Astrocyte (in vitro differentiated cells and primary cell): ENCODE data around the gene SNX5. TPM values are rescaled to one million over a fixed set of nuclear protein-coding genes. Genes with fewer than 3 reads are reported as not detected.

Experiments used
- DNase-seq: peaks from one replicate; pipeline ENCODE4 v3.0.0-alpha.2; 2010; ENCODE audit warnings: low read depth
- FAIRE-seq: peaks from 2 replicates; lab custom pipeline; 2011; peaks lifted over from hg19 to GRCh38; lab: Jason Lieb, UNC
- H2AFZ ChIP-seq: 2 replicates; pipeline ENCODE4 v1.6.0; 2012; ENCODE audit warnings: low read depth, low read length, inconsistent platforms
- H3K27ac ChIP-seq: 2 replicates; pipeline ENCODE4 v1.5.1; 2011; ENCODE audit warnings: low read depth, low read length, inconsistent platforms
- H3K27me3 ChIP-seq: 2 replicates; pipeline ENCODE4 v1.6.0; 2011; ENCODE audit warnings: low read length, inconsistent platforms; ENCODE audit not compliant: insufficient read depth
- H3K36me3 ChIP-seq: 2 replicates; pipeline ENCODE4 v1.5.1; 2011; ENCODE audit warnings: low read length, inconsistent platforms; ENCODE audit not compliant: insufficient read depth
- H3K4me1 ChIP-seq: 2 replicates; pipeline ENCODE4 v1.5.1; 2011; ENCODE audit warnings: low read length, inconsistent platforms; ENCODE audit not compliant: insufficient read depth
- H3K4me2 ChIP-seq: 2 replicates; pipeline ENCODE4 v1.6.0; 2012; ENCODE audit warnings: low read length, inconsistent platforms
- H3K4me3 ChIP-seq: 2 replicates; pipeline ENCODE4 v1.5.1; 2011; ENCODE audit warnings: low read depth, mild to moderate bottlenecking, low read length, inconsistent platforms; ENCODE audit not compliant: insufficient read depth
- H3K79me2 ChIP-seq: 2 replicates; pipeline ENCODE4 v1.6.0; 2012; ENCODE audit warnings: mild to moderate bottlenecking, low read length, inconsistent platforms; ENCODE audit not compliant: insufficient read depth
- H3K9ac ChIP-seq: 2 replicates; pipeline ENCODE4 v1.6.0; 2012; ENCODE audit warnings: mild to moderate bottlenecking, low read length, inconsistent platforms
- H3K9me3 ChIP-seq: 2 replicates; pipeline ENCODE4 v1.5.1; 2012; ENCODE audit warnings: low read depth, mild to moderate bottlenecking, low read length, inconsistent platforms; ENCODE audit not compliant: insufficient read depth
- H4K20me1 ChIP-seq: 2 replicates; pipeline ENCODE4 v1.6.0; 2012; ENCODE audit warnings: low read length, inconsistent platforms; ENCODE audit not compliant: insufficient read depth
- H3K27ac Mint-ChIP-seq: one replicate; pipeline ENCODE4 v1.8.0; 2021; ENCODE audit warnings: mild to moderate bottlenecking, mixed read lengths; ENCODE audit not compliant: unreplicated experiment
- H3K27me3 Mint-ChIP-seq: one replicate; pipeline ENCODE4 v1.8.0; 2021; ENCODE audit warnings: low read depth, mixed read lengths; ENCODE audit not compliant: unreplicated experiment
- H3K36me3 Mint-ChIP-seq: one replicate; pipeline ENCODE4 v1.8.0; 2021; ENCODE audit warnings: low read depth, mixed read lengths; ENCODE audit not compliant: unreplicated experiment
- H3K4me1 Mint-ChIP-seq: one replicate; pipeline ENCODE4 v1.8.0; 2021; ENCODE audit warnings: low read depth, mixed read lengths; ENCODE audit not compliant: unreplicated experiment
- H3K4me3 Mint-ChIP-seq: one replicate; pipeline ENCODE4 v1.8.0; 2021; ENCODE audit warnings: mild to moderate bottlenecking, moderate library complexity, mixed read lengths; ENCODE audit not compliant: unreplicated experiment
- H3K9me3 Mint-ChIP-seq: one replicate; pipeline ENCODE4 v1.8.0; 2021; ENCODE audit warnings: mild to moderate bottlenecking, mixed read lengths; ENCODE audit not compliant: unreplicated experiment
- EZH2 ChIP-seq: IDR thresholded peaks from 2 replicates; pipeline ENCODE4 v1.6.1; 2012; ENCODE audit warnings: mild to moderate bottlenecking, low read length, inconsistent platforms; ENCODE audit not compliant: insufficient read depth
- total RNA-seq: library from RNA; stranded (reverse); gene quantifications from 2 replicates; pipeline ENCODE4 v1.2.1, GENCODE V29; 2021
- TF ChIP-seq, protein P1 (sequence below): IDR thresholded peaks from 2 replicates; pipeline ENCODE4 v1.5.1; 2011; ENCODE audit warnings: low read depth, mild to moderate bottlenecking, inconsistent platforms, low read length, moderate library complexity; ENCODE audit not compliant: insufficient read depth

Gene SNX5
- total RNA-seq, 1 donor from 2014 or later = 95.1 TPM

DNA sequence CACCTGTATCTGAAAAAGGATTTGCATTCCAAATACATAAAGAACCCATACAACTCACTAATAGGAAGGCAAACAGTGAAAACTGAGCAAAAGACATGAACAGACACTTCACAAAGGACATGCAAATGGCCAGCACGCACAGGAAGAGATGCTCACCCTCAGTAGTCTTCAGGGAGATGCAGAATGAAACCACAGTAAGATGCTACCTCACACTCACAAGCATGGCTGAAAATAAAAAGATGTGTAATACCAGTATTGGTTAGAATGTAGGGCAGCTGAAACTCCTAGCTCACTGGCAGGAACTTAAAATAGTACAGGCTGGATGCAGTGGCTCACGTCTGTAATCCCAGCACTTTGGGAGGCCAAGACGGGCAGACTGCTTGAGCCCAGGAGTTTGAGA, 64.6 kb downstream of the SNX5 start:
- H3K9me3 Mint-ChIP-seq = no peaks in the 10 kb centered on the region
- H3K4me2 ChIP-seq = no peak overlapping the region
- no peak for DNase-seq

DNA sequence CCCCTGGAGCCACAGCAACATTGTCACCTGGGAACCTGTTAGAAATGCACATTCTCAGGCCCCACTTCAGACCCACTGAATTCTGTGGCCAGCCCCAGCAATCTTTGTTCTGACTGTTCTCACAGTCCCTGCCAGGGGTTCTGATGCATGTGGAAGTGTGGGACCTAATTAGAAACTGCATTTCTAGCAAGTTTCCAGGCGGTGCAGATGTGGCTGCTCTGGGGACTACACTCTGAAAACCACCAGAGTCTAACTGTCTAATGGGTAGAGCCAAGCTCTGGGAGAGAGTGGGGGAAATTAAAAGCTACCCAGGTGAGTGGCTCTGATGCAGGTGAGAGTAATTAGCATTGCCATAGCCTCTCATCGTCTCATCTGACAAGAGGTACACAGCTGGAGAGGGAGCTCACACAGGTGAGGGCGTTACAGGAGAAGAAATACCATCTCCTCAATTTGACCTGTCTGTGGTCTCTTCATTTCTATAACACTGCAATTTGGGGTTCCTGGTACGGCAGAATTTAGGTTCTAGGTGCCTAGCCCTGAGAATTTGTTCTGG, 66.0 kb downstream of the SNX5 start:
- H4K20me1 ChIP-seq = no peaks in the 10 kb centered on the region
- no peak for TF ChIP-seq EZH2
- TF ChIP-seq, protein P1, sequence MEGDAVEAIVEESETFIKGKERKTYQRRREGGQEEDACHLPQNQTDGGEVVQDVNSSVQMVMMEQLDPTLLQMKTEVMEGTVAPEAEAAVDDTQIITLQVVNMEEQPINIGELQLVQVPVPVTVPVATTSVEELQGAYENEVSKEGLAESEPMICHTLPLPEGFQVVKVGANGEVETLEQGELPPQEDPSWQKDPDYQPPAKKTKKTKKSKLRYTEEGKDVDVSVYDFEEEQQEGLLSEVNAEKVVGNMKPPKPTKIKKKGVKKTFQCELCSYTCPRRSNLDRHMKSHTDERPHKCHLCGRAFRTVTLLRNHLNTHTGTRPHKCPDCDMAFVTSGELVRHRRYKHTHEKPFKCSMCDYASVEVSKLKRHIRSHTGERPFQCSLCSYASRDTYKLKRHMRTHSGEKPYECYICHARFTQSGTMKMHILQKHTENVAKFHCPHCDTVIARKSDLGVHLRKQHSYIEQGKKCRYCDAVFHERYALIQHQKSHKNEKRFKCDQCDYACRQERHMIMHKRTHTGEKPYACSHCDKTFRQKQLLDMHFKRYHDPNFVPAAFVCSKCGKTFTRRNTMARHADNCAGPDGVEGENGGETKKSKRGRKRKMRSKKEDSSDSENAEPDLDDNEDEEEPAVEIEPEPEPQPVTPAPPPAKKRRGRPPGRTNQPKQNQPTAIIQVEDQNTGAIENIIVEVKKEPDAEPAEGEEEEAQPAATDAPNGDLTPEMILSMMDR = no peak
- H3K4me1 Mint-ChIP-seq = peaks cover under 1% of the 10 kb centered on the region
- H3K4me3 ChIP-seq = no peak overlapping the region
- H3K36me3 Mint-ChIP-seq = no peaks in the 10 kb centered on the region
- DNase-seq (no peak), FAIRE-seq (no peak)
- no peaks in the 10 kb centered on the region for H3K9me3 ChIP-seq
- no peaks in the 10 kb centered on the region for H3K79me2 ChIP-seq
- H3K27me3 ChIP-seq = no peaks in the 10 kb centered on the region
- H3K27me3 Mint-ChIP-seq = peaks cover 19% of the 10 kb centered on the region
- H3K9me3 Mint-ChIP-seq = no peaks in the 10 kb centered on the region
- H3K4me2 ChIP-seq = no peak overlapping the region
- no peak overlapping the region for H3K4me3 Mint-ChIP-seq
- H3K27ac Mint-ChIP-seq = no peak overlapping the region
- H3K36me3 ChIP-seq = no peaks in the 10 kb centered on the region
- no peaks in the 10 kb centered on the region for H3K4me1 ChIP-seq
- no peak overlapping the region for H2AFZ ChIP-seq
- H3K9ac ChIP-seq = no peak overlapping the region
- no peak overlapping the region for H3K27ac ChIP-seq

More for the DNA sequence above, 64.6 kb downstream of the SNX5 start:
- Histone ChIP-seq H4K20me1 (no peaks in the 10 kb centered on the region), H3K9ac (no peak overlapping the region), H3K4me3 (no peak overlapping the region), H2AFZ (no peak overlapping the region), H3K79me2 (no peaks in the 10 kb centered on the region), H3K9me3 (no peaks in the 10 kb centered on the region), H3K27ac (no peak overlapping the region), H3K36me3 (no peaks in the 10 kb centered on the region), H3K27me3 (no peaks in the 10 kb centered on the region), H3K4me1 (no peaks in the 10 kb centered on the region)
- no peaks in the 10 kb centered on the region for H3K36me3 Mint-ChIP-seq
- TF ChIP-seq, protein P1 = no peak
- no peak for TF ChIP-seq EZH2
- H3K27me3 Mint-ChIP-seq = peaks cover 19% of the 10 kb centered on the region
- FAIRE-seq = no peak
- no peak overlapping the region for H3K27ac Mint-ChIP-seq
- no peaks in the 10 kb centered on the region for H3K4me1 Mint-ChIP-seq
- no peak overlapping the region for H3K4me3 Mint-ChIP-seq

DNA sequence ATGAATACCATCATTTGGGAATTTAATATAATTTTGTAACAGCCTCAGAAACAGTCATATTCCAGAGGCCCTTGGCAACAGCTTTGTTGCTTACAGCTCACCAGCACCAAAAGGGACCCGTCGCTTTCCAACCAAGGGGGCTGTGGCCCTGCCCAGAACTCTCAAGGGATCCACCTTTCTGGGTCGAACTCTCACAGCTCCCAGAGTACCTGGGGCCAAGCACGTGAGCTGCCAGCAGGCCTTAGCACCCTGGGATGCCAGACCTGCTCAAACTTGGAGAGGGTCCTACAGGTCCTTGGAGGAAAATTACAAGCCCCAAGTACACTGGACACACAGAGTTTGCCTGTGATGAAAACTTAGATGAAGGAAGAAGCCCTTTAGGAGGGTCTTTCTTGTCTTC, 66.6 kb downstream of the SNX5 start:
- H2AFZ ChIP-seq = no peak overlapping the region
- FAIRE-seq = no peak
- peaks cover 5% of the 10 kb centered on the region for H3K4me1 Mint-ChIP-seq

More for the DNA sequence above, 66.6 kb downstream of the SNX5 start:
- no peak for TF ChIP-seq EZH2
- TF ChIP-seq, protein P1 = no peak
- Histone ChIP-seq H3K9ac (no peak overlapping the region), H3K4me1 (peaks cover 2% of the 10 kb centered on the region), H3K4me2 (no peak overlapping the region), H3K27ac (no peak overlapping the region), H3K4me3 (no peak overlapping the region), H3K9me3 (no peaks in the 10 kb centered on the region), H4K20me1 (no peaks in the 10 kb centered on the region), H3K79me2 (no peaks in the 10 kb centered on the region), H3K27me3 (no peaks in the 10 kb centered on the region), H3K36me3 (no peaks in the 10 kb centered on the region)
- Mint-ChIP-seq H3K27me3 (peaks cover 19% of the 10 kb centered on the region), H3K9me3 (no peaks in the 10 kb centered on the region), H3K27ac (no peak overlapping the region), H3K36me3 (no peaks in the 10 kb centered on the region), H3K4me3 (no peak overlapping the region)
- no peak for DNase-seq
